SK-N-SH treated with all-trans-retinoic acid at 6 μM for 48 hours (cell line): ENCODE data around the gene PANK2.
"Not testable (repeated sequence)": the region's sequence is repeated elsewhere in the genome, so short reads cannot be mapped to it uniquely, and the experiment has no call there.

Experiments used
- ATAC-seq: fragments of 200-7000 bp; cut with Tn5 transposase; 3 replicates; pipeline ENCODE4 v1.9.1; 2020; ENCODE audit warnings: mild to moderate bottlenecking, moderate library complexity
- ARNTL ChIP-seq: fragments of 450-650 bp; formaldehyde crosslinking; IDR thresholded peaks from 2 replicates; pipeline ENCODE4 v1.5.0; 2020; ENCODE audit warnings: low read depth, mild to moderate bottlenecking, moderate library complexity, borderline replicate concordance
- CREB5 ChIP-seq: fragments of 250-450 bp; sonication (Bioruptor Pico); IDR thresholded peaks from 2 replicates; pipeline ENCODE4 v1.5.1; 2020; ENCODE audit warnings: low read depth, mild to moderate bottlenecking, moderate library complexity
- CSDC2 ChIP-seq: fragments of 250-450 bp; sonication (Bioruptor Pico); IDR thresholded peaks from 2 replicates; pipeline ENCODE4 v1.5.0; 2020; ENCODE audit warnings: mild to moderate bottlenecking, moderate library complexity
- CSRNP3 ChIP-seq: fragments of 250-450 bp; sonication (Bioruptor Pico); IDR thresholded peaks from 2 replicates; pipeline ENCODE4 v1.5.1; 2021; ENCODE audit warnings: mild to moderate bottlenecking, moderate library complexity
- ESRRG ChIP-seq: fragments of 250-450 bp; sonication (Bioruptor Pico); IDR thresholded peaks from 2 replicates; pipeline ENCODE4 v1.6.1; 2021; ENCODE audit warnings: mild to moderate bottlenecking
- GLIS3 ChIP-seq: fragments of 250-450 bp; sonication (Bioruptor Pico); IDR thresholded peaks from 2 replicates; pipeline ENCODE4 v1.5.0; 2020; ENCODE audit warnings: mild to moderate bottlenecking, moderate library complexity
- ISL1 ChIP-seq: fragments of 250-450 bp; sonication (Bioruptor Pico); IDR thresholded peaks from 2 replicates; pipeline ENCODE4 v2.1.2; 2022; ENCODE audit warnings: mild to moderate bottlenecking, moderate library complexity
- OSR1 ChIP-seq: fragments of 250-450 bp; sonication (Bioruptor Pico); IDR thresholded peaks from 2 replicates; pipeline ENCODE4 v1.8.0; 2022; ENCODE audit warnings: moderate library complexity, mild to moderate bottlenecking, inconsistent platforms
- PATZ1 ChIP-seq: fragments of 250-450 bp; sonication (Bioruptor Pico); IDR thresholded peaks from 2 replicates; pipeline ENCODE4 v1.8.0; 2020; ENCODE audit warnings: mild to moderate bottlenecking, moderate library complexity, borderline replicate concordance
- POU6F1 ChIP-seq: fragments of 250-450 bp; sonication (Bioruptor Pico); IDR thresholded peaks from 2 replicates; pipeline ENCODE4 v1.8.0; 2021; ENCODE audit warnings: low read depth, mild to moderate bottlenecking, moderate library complexity, borderline replicate concordance
- PPARA ChIP-seq: fragments of 250-450 bp; sonication (Bioruptor Pico); IDR thresholded peaks from 2 replicates; pipeline ENCODE4 v1.5.0; 2020; ENCODE audit warnings: mild to moderate bottlenecking, borderline replicate concordance
- SNAI2 ChIP-seq: fragments of 250-450 bp; sonication (Bioruptor Pico); IDR thresholded peaks from 2 replicates; pipeline ENCODE4 v1.5.0; 2020; ENCODE audit warnings: mild to moderate bottlenecking, moderate library complexity
- TCF4 ChIP-seq: fragments of 250-450 bp; sonication (Bioruptor Pico); IDR thresholded peaks from 2 replicates; pipeline ENCODE4 v1.8.0; 2021; ENCODE audit warnings: mild to moderate bottlenecking, moderate library complexity, borderline replicate concordance
- TSHZ2 ChIP-seq: fragments of 250-450 bp; sonication (Bioruptor Pico); IDR thresholded peaks from 2 replicates; pipeline ENCODE4 v1.5.0; 2020; ENCODE audit warnings: mild to moderate bottlenecking, moderate library complexity
- ZC3H10 ChIP-seq: fragments of 250-450 bp; sonication (Bioruptor Pico); IDR thresholded peaks from 2 replicates; pipeline ENCODE4 v1.5.1; 2021; ENCODE audit warnings: mild to moderate bottlenecking, moderate library complexity
- ZFP30 ChIP-seq: fragments of 450-650 bp; formaldehyde crosslinking; IDR thresholded peaks from 2 replicates; pipeline ENCODE4 v1.5.0; 2022; ENCODE audit warnings: mild to moderate bottlenecking, moderate library complexity
- ZNF565 ChIP-seq: fragments of 450-650 bp; formaldehyde crosslinking; conservative IDR thresholded peaks from 2 replicates; pipeline ENCODE4 v1.5.0; 2020; ENCODE audit warnings: low read depth, mild to moderate bottlenecking, moderate library complexity
- ZNF70 ChIP-seq: fragments of 450-650 bp; formaldehyde crosslinking; IDR thresholded peaks from 2 replicates; pipeline ENCODE4 v1.5.0; 2020; ENCODE audit warnings: mild to moderate bottlenecking, moderate library complexity
- ZNF8 ChIP-seq: fragments of 450-650 bp; formaldehyde crosslinking; IDR thresholded peaks from 2 replicates; pipeline ENCODE4 v1.5.0; 2020; ENCODE audit warnings: mild to moderate bottlenecking, moderate library complexity

PANK2 gene

GRCh38 chr20:3902446-3902845 is 13.3 kb downstream of the PANK2 start:
- TF ChIP-seq CSRNP3 (CRISPR knock-in tag) (no peak), PATZ1 (CRISPR knock-in tag) (no peak), POU6F1 (CRISPR knock-in tag) (no peak), ESRRG (CRISPR knock-in tag) (no peak)
- no peak for ATAC-seq

GRCh38 chr20:3904224-3904623 is 15.0 kb downstream of the PANK2 start:
- TF ChIP-seq GLIS3 (CRISPR knock-in tag) (no peak), ISL1 (CRISPR knock-in tag) (no peak), ZC3H10 (CRISPR knock-in tag) (no peak), ARNTL (no peak), ZNF8 (CRISPR knock-in tag) (no peak), ZNF70 (CRISPR knock-in tag) (no peak), TSHZ2 (no peak), CREB5 (CRISPR knock-in tag) (no peak), SNAI2 (CRISPR knock-in tag) (no peak), PATZ1 (CRISPR knock-in tag) (no peak), ZFP30 (CRISPR knock-in tag) (no peak), POU6F1 (CRISPR knock-in tag) (no peak), TCF4 (CRISPR knock-in tag) (no peak), PPARA (CRISPR knock-in tag) (no peak)
- ATAC-seq, result no peak

GRCh38 chr20:3904857-3905256 is 15.7 kb downstream of the PANK2 start:
- ATAC-seq, result no peak
- no peak for TF ChIP-seq SNAI2 (CRISPR knock-in tag)
- TF ChIP-seq ESRRG (CRISPR knock-in tag), result no peak
- TF ChIP-seq ZNF565 (CRISPR knock-in tag), result no peak
- no peak for TF ChIP-seq OSR1 (CRISPR knock-in tag)
- no peak for TF ChIP-seq TSHZ2
- TF ChIP-seq ISL1 (CRISPR knock-in tag), result no peak
- TF ChIP-seq TCF4 (CRISPR knock-in tag), result no peak
- TF ChIP-seq CSDC2 (CRISPR knock-in tag), result no peak
- TF ChIP-seq ZFP30 (CRISPR knock-in tag), result no peak

GRCh38 chr20:3906744-3907721 is 17.8 kb downstream of the PANK2 start:
- ATAC-seq, result not testable (repeated sequence)
